ENCODE results near the gene DYNLT4. TPM values are rescaled to one million over a fixed set of nuclear protein-coding genes. Genes with fewer than 3 reads are reported as not detected.
"Not testable (repeated sequence)": the region's sequence is repeated elsewhere in the genome, so short reads cannot be mapped to it uniquely, and the experiment has no call there.

Gene DYNLT4
- 1 to 10 TPM in 1 of 2 experiments, under 1 TPM in 1; 0.70 to 1.0 TPM for total RNA-seq

GRCh38 chr1:44806704-44807363 is at the start of gene DYNLT4:
Gene DYNLT4, minus strand, starts transcription at chr1:44807351. Its CDS starts 683 bp downstream, at chr1:44806668.
- no peak for DNase-seq
- Mint-ChIP-seq H3K4me1 (peaks cover 85% of the 10 kb centered on the region), H3K36me3 (peaks cover 45% of the 10 kb centered on the region), H3K4me3 (peak within 1 kb of the TSS; percentile 74), H3K27me3 (no peaks in the 10 kb centered on the region), H3K27ac (peak within 1 kb of the TSS; percentile 99), H3K9me3 (no peaks in the 10 kb centered on the region)

- no peak overlapping the region for H3K4me3 Mint-ChIP-seq
These were observed 48.6 kb upstream of the DYNLT4 start for GRCh38 chr1:44855742-44856141.

GRCh38 chr1:44854970-44855369 is 47.8 kb upstream of the DYNLT4 start:
- Mint-ChIP-seq H3K36me3 (peaks cover 18% of the 10 kb centered on the region), H3K9me3 (no peaks in the 10 kb centered on the region), H3K4me3 (no peak overlapping the region), H3K27me3 (no peaks in the 10 kb centered on the region), H3K4me1 (peaks cover 6% of the 10 kb centered on the region), H3K27ac (no peak overlapping the region)
- DNase-seq, result no peak

More at GRCh38 chr1:44855742-44856141, 48.6 kb upstream of the DYNLT4 start:
- Mint-ChIP-seq H3K4me1 (peaks cover 2% of the 10 kb centered on the region), H3K36me3 (peaks cover 16% of the 10 kb centered on the region), H3K27me3 (no peaks in the 10 kb centered on the region), H3K9me3 (no peaks in the 10 kb centered on the region), H3K27ac (no peak overlapping the region)
- no peak for DNase-seq

- H3K9me3 Mint-ChIP-seq, result no peaks in the 10 kb centered on the region
- H3K4me1 Mint-ChIP-seq, result peaks cover 17% of the 10 kb centered on the region
- H3K4me3 Mint-ChIP-seq, result no peak overlapping the region
- H3K36me3 Mint-ChIP-seq, result peaks cover 22% of the 10 kb centered on the region
- H3K27ac Mint-ChIP-seq, result no peak overlapping the region
- no peaks in the 10 kb centered on the region for H3K27me3 Mint-ChIP-seq
- DNase-seq, result no peak
These were observed 46.0 kb upstream of the DYNLT4 start for GRCh38 chr1:44853201-44853600.

GRCh38 chr1:44851308-44851707 is 44.2 kb upstream of the DYNLT4 start:
- Mint-ChIP-seq H3K4me1 (peaks cover 17% of the 10 kb centered on the region), H3K36me3 (peaks cover 17% of the 10 kb centered on the region), H3K4me3 (no peak overlapping the region), H3K9me3 (no peaks in the 10 kb centered on the region), H3K27me3 (no peaks in the 10 kb centered on the region), H3K27ac (no peak overlapping the region)
- no peak for DNase-seq

GRCh38 chr1:44849575-44850132 is 42.5 kb upstream of the DYNLT4 start:
- Mint-ChIP-seq H3K9me3 (no peaks in the 10 kb centered on the region), H3K27ac (peak overlapping the region; percentile 34), H3K4me1 (peaks cover 17% of the 10 kb centered on the region), H3K36me3 (peaks cover 12% of the 10 kb centered on the region), H3K27me3 (no peaks in the 10 kb centered on the region), H3K4me3 (no peak overlapping the region)
- DNase-seq, result no peak

GRCh38 chr1:44848456-44849181 is 41.5 kb upstream of the DYNLT4 start:
- no peak for DNase-seq
- Mint-ChIP-seq H3K36me3 (peaks cover 14% of the 10 kb centered on the region), H3K27me3 (no peaks in the 10 kb centered on the region), H3K27ac (no peak overlapping the region), H3K4me1 (peaks cover 17% of the 10 kb centered on the region), H3K9me3 (no peaks in the 10 kb centered on the region), H3K4me3 (no peak overlapping the region)

GRCh38 chr1:44847845-44848244 is 40.7 kb upstream of the DYNLT4 start:
- H3K27me3 Mint-ChIP-seq, result no peaks in the 10 kb centered on the region
- H3K4me1 Mint-ChIP-seq, result peaks cover 17% of the 10 kb centered on the region
- DNase-seq, result no peak
- no peak overlapping the region for H3K27ac Mint-ChIP-seq
- no peaks in the 10 kb centered on the region for H3K9me3 Mint-ChIP-seq
- no peak overlapping the region for H3K4me3 Mint-ChIP-seq
- H3K36me3 Mint-ChIP-seq, result peaks cover 11% of the 10 kb centered on the region

- Mint-ChIP-seq H3K27ac (peak overlapping the region; percentile 7), H3K9me3 (no peaks in the 10 kb centered on the region), H3K27me3 (peaks cover 7% of the 10 kb centered on the region), H3K4me3 (no peak overlapping the region), H3K4me1 (peaks cover 22% of the 10 kb centered on the region), H3K36me3 (peaks cover 9% of the 10 kb centered on the region)
- DNase-seq, result no peak
These were observed 39.8 kb upstream of the DYNLT4 start for GRCh38 chr1:44846985-44847384.

- Mint-ChIP-seq H3K27ac (no peak within 1 kb of the TSS), H3K36me3 (peaks cover 3% of the 10 kb centered on the region), H3K4me3 (peak within 1 kb of the TSS; percentile 48), H3K4me1 (peaks cover 6% of the 10 kb centered on the region), H3K9me3 (no peaks in the 10 kb centered on the region), H3K27me3 (peaks cover 15% of the 10 kb centered on the region)
- DNase-seq, result peak; percentile 54
These were observed 35.9 kb upstream of the DYNLT4 start, which contains the start of gene PTCH2 for GRCh38 chr1:44842862-44843655. Gene PTCH2, minus strand, starts transcription at chr1:44843253. Its CDS starts 321 bp downstream, at chr1:44842932.

GRCh38 chr1:44842486-44842861 is 35.3 kb upstream of the DYNLT4 start:
- Mint-ChIP-seq H3K27me3 (peaks cover 15% of the 10 kb centered on the region), H3K4me3 (peak overlapping the region; percentile 48), H3K27ac (no peak overlapping the region), H3K4me1 (peaks cover 6% of the 10 kb centered on the region), H3K9me3 (no peaks in the 10 kb centered on the region), H3K36me3 (peaks cover 3% of the 10 kb centered on the region)
- DNase-seq, result no peak

- H3K36me3 Mint-ChIP-seq, result peaks cover 1% of the 10 kb centered on the region
- no peak overlapping the region for H3K27ac Mint-ChIP-seq
- H3K4me3 Mint-ChIP-seq, result no peak overlapping the region
- H3K9me3 Mint-ChIP-seq, result no peaks in the 10 kb centered on the region
- H3K27me3 Mint-ChIP-seq, result peaks cover 15% of the 10 kb centered on the region
- peaks cover 13% of the 10 kb centered on the region for H3K4me1 Mint-ChIP-seq
- no peak for DNase-seq
These were observed 32.4 kb upstream of the DYNLT4 start for GRCh38 chr1:44839576-44839975.

- H3K27ac Mint-ChIP-seq, result not testable (repeated sequence)
- peaks cover 15% of the 10 kb centered on the region for H3K27me3 Mint-ChIP-seq
These were observed 31.1 kb upstream of the DYNLT4 start for GRCh38 chr1:44838294-44838693.

GRCh38 chr1:44835738-44836675 is 28.9 kb upstream of the DYNLT4 start:
- peaks cover 10% of the 10 kb centered on the region for H3K4me1 Mint-ChIP-seq
- no peak overlapping the region for H3K4me3 Mint-ChIP-seq
- peak overlapping the region; percentile 14 for H3K27ac Mint-ChIP-seq
- H3K36me3 Mint-ChIP-seq, result no peaks in the 10 kb centered on the region
- no peaks in the 10 kb centered on the region for H3K9me3 Mint-ChIP-seq
- H3K27me3 Mint-ChIP-seq, result no peaks in the 10 kb centered on the region
- peak; percentile 84 for DNase-seq

More at GRCh38 chr1:44838294-44838693, 31.1 kb upstream of the DYNLT4 start:
- not testable (repeated sequence) for H3K9me3 Mint-ChIP-seq, DNase-seq, H3K4me3 Mint-ChIP-seq, H3K36me3 Mint-ChIP-seq
- peaks cover 13% of the 10 kb centered on the region for H3K4me1 Mint-ChIP-seq
